HTERT RPE-1 (cell line): ENCODE data around the gene AMELX.

ENCODE experiments used
- in situ Hi-C: fragments of 300-500 bp; cut with MboI; formaldehyde crosslinking; loops from 4 replicates; pipeline ENCODE4 v1.14.3; 2020; ENCODE audit warnings: low sequenced_read_pairs

Gene AMELX

DNA sequence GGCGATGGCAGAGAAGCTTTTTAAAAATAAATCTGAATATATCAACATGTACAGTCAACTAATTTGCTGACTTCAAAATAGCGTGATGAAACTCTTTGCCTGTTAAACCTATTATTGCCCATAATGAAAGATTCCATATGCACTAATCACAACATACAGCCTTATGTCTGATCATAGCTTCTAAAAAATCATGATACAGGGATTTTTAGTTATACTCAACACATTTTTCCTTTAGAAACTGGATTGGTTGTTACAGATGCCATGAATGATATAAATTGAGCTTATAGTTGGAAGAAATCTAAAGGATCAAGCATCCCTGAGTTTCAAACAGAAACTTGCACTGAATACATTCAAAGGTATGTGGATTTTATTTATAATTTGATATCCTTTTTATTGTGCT is at the start of gene AMELX:
Gene AMELX, plus strand, starts transcription at position 301 of the 400 bp plus-strand sequence. CDS start 1,376 bp downstream, outside the sequence.
- in situ Hi-C loops, result no loop called here

DNA sequence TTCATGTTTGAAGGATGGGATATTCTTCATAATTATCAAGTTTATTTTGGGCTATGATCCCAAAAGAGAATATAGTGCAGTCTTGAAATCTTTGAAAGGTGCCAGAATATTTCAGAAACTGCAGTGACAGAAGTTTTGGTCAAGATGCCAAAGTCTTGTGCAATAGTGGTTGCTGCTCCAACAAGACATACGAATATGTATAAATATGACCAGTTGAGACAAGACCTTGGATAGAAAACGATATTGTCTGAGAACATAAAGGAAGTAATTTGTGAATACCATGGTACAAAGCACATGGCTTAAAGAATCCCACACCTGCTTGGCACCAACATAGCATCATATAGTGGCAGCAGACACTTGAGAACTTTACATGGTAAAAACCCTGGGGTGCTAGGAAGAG is 48.6 kb upstream of the AMELX start:
- in situ Hi-C loops, result no loop called here

DNA sequence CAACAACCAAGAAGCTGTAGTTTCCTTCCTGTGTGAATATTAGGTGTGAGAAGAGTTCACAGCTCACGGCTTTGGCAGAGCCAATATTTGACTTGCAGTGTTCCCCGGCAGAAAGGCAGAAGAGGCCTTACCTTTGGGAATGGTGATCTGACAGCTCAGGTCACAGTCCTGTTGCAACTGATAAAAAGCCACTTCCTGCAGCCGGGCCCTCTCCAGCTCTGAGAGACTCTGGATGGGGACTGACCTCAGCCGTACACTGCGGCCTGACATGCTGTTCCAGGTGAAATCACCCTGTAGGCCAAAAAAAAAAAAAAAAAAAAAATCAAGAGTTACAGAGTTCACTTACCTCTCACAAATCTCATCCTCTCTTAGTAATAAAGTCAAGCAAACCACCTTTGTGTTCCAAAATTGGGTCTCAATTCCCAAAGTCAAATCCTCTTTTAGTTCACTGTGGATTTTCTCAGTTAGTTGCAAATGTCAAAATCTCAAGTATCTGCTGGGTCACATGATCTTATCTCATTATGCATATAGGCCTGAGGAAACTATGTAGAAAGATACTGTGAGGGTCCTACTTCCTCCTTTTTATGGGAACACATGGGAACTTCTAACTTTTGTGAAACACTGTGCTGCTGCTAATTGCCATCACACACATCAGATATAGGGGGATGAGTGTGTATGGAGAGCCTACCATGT is 38.6 kb upstream of the AMELX start:
- in situ Hi-C loops, result no loop called here

DNA sequence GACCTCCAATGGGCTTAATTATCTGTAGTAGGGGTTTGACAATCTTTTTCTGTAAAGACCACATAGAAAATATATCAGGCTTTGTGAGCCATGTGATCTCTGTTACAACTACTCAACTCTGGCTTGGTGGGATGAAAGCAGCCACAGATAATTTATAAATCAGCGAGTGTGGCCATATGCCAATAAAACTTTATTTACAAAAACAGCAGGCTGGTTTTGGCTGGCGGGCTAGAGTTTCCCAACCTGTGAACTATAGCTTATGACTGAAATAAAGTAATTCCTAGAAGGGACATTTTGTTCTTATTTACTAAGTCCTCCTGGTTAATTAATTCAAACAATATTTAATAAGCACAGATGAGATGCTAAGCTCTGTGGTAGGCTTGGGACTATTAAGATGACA is 35.9 kb upstream of the AMELX start:
- in situ Hi-C loops, result no loop called here

DNA sequence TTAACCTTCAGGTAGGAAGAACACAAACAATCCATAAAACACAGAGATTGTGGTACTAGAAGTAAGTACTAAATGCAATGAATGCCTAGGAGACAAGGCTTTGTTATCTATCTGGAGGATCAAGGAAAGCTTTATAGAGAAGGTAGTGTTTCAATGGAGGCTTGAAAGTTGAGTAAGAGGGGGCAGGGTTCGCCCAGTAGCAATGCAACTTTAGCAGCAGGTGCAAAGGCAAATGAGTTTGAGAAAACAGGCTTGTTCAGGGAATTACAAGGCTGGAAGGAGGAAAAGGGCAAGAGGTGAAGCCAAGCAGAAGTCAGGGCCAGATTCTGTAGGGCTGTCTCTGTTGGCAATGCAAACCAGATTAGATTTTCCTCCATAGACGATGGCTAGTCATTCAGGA is 35.5 kb upstream of the AMELX start:
- in situ Hi-C loops, result no loop called here

DNA sequence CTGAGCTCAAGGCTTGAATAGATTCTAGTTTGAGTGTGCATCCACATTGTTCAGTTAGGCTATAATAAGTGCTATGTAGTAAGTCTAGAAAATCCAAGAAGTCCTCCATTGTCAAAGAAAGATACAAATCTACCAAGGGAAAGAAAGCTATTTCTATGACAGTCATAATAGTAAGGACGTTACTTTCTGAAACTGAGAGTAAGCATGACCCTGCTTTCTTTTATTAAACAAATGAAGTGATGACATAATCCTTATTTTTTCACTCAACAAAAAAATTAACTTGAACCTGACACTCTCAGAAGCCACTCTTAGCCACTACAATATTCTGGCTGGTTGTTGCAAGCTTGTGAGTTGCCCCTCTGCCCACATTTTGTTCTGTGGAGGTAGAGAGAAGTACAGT is 33.8 kb upstream of the AMELX start:
- in situ Hi-C loops, result no loop called here

DNA sequence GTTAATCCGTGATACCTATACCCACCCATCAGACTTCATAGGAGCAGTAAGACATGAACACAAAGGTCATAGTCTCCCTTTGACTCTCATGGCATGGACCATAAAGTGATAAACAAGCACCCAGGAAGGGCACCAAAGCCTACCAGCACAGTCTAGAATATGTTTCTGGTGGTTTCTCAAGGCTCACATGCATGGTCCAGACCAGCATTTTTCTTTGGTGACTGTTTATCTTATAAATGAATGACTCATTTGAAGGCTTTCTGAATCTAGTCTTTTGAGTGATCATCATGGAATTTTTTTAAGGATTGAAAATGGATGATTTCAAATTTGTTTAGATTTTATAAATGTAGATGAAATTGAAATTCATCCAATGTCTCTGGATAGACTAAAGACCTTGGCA is 32.0 kb upstream of the AMELX start:
- in situ Hi-C loops, result no loop called here

DNA sequence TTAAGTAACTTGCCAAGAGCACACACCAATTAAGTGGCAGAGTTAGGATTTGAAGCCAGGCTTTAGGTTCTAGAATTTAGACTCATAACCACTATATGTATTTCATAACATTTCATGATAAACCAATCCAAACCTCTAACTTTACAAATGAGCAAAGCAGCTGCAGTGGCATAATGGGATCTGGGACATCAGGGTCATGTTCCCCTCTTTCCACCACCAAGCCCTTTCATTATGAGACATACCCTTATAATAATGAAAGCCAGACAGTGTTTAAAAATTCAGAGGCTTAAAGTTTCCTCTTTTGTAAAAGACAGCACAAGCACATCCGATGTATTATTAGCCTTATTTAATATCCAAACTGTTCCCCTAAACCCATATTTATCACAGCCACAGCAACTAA is 28.3 kb upstream of the AMELX start:
- in situ Hi-C loops, result no loop called here

DNA sequence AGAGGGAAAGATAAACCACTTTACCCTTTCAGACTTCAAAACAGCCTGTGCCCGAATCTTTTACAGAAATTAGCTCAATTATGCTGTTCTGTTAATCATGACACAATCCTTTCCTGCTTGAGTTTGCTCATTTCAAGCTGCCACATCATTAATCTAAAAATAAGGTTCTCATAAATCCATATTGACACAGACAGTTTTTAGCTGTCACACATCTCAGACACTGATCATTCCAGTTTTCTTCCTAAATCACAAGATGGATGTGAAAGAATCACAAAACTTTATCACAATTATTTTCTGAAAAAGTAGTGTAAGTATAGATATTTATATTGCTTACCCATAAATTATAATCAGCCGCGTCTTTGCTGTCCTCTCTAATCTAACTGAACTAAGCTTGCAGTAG is 27.9 kb upstream of the AMELX start:
- in situ Hi-C loops, result no loop called here

DNA sequence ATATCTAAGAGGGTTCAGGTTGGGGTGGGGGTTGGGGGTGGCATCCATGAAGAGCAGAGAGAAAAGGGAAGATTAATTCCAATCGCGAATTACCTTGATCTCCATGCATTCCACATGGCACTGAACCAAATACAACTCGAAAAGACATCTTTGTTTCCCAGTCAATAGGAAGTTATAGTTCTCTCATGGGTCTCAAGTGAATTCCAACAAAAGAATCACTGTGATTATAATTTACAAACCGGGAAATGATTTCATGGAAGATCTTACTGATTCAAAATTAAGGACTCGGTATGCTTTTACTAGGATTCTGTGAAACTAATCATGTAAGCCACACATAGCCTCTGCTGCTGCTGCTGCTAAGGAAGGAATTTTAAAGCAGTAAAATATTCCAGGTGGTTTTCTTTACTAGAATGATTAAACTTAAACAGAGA is 26.6 kb upstream of the AMELX start:
- in situ Hi-C loops, result no loop called here

DNA sequence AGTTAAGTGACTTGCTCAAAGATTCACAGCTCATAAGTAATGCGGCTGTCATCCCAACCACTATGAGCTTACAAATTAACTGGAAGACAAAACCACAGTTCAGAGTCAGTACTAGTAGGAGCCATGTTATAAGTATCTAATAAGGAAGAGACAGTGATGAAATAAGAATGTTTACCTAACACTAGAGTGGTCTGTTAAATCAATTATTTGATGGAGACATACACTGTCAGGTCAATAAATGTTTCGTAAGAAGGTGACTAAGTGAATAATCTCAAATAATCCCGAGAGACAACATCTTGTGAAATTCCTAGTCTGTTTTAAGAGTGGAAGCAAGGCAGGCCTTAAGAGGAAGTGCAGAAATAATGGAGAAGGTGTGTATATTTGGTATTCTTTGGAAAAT is 25.8 kb upstream of the AMELX start:
- in situ Hi-C loops, result no loop called here

DNA sequence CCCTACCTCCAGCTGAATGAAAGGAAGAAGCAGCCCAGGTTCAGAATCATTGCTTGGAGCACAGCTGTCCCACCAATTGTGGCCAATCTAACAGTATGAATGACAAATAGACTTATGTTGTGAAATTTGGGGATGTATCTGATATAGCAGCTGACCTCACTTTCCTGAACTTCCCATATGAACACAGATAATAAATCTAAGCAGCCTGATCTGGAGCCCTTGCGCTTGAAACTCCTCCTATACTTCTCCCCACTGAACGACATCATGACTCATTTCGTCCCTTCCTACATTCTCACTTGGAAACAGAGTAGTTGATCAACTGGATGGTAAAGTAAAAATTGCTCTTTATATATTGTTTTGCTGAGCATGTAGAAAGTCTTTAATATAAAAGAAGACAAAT is 24.2 kb upstream of the AMELX start:
- in situ Hi-C loops, result no loop called here

DNA sequence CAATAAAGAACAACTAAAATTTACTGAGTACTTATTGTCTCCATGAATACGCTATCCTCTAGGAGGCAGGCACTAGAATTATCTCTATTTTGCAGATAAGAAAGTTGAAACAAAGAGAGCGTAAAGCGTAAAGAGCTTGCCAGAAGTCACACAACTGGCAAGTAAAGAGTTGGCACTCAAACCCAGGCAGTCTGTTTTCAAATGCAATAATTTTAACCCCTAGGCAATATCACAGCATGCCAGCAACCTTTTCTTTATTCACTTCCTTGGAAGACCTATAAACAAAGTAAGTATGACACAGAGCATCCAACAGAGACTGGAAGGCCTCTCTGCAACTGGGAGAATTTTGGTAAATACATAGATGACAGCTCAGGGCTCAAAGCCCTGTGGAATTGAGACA is 23.2 kb upstream of the AMELX start:
- in situ Hi-C loops, result no loop called here

DNA sequence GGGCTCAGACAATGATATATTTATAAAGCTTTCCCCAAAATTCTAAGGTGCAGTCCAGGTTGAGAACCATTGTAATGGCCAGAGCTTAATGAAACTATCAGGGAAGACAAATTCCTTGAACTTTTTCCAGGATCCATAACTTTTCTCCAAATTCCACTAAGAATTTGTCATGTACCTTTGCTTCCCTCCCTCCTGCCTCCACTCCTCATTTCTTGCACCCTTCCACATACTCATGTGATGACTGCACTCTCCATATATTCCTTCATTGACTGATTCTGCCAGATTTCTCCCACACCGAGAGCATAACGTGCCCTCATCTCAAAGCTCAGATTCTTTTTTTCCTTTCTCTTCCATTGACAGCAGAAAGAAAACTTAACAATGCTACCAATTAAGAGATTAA is 20.9 kb upstream of the AMELX start:
- in situ Hi-C loops, result no loop called here

DNA sequence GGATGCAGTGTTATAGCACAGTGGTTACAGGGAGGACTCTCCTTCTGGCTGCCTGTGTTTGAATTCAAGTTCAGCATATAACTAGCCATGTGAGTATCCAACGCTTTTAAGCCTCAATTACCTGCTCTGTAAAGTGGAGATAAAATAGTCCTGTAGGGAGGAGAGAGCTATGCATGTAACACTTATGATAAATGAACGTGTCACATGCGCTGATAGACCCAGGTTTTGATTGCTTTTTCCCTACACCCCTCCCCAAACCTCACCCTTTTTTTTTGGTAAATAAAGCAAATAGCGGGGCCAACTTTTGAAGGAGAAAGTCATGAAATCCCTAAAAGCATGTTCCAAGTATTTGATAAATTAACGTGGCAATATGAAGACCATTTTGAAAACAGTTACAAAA is 20.4 kb upstream of the AMELX start:
- in situ Hi-C loops, result no loop called here

DNA sequence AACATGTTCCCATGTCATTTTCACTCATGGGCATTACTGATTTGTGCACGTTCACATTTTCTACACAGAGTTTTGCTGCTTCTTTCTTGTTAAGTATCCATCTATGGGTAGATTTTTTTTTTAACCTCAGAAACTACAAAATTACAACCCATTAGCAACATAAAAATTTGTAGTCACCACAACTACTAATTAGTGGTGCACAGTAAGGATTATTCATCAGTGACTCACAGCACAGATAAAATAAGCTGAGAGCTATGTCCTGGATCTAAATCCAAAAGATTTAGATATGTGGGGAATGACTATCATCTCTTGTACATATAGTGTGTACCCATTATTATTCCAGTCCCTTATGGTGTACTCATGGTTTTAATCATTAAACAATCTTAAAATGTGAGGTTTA is 19.7 kb upstream of the AMELX start:
- in situ Hi-C loops, result no loop called here

DNA sequence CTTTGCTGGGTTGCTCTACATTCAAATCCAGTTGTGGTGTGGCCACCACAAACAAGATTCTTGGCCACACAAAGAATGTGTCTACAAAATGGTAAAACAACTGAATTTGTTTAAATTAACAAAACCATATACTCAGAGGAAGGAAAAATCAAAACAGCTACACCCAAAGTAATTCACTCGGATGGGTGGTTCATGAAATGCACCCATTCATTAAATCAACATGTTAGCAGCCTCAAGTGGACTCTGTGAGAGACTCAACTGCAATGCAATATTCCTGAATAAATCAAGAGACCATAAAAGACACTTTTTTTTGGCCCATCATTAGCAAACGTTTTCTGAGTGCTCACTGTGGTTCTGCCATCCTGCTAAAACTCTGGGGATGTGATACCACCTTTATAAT is 11.2 kb upstream of the AMELX start:
- in situ Hi-C loops, result no loop called here

DNA sequence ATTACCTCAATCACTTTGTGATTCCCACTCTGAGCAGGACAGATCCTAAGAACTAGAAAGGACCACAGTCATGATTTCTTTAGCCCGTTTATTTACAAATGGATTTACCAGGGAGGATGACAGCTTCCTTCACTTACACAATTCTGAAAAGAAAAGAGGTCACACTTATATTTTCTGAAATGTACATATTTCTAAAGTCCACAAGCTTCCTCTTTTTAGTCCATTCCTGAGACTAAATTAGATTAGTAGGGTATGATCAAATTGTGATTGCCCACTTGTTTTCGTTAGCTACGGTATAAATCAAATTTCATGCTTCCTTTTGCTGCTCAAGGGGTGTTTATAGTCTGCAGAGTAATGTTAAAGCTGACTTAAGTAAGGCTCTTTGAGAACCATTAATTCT is 7.6 kb upstream of the AMELX start:
- in situ Hi-C loops, result no loop called here

DNA sequence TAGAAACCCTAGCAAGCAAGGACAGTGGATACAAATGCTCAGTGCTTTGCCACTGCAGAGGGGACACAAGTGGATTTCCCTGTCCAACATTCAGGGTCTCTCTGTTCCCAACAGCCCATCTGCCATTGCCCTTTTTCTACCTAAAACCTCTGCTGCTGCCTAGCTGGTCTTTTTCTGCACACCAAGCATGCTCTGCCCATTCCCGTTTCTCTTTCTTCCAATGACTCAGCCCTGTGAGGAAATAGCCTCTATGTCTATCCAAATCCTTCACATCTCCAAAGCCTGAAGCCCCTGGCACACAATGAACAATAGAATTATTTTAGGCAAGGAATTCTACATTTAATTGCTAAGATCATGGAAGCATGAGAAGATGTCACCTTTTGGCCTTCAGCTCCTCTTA is 5.7 kb upstream of the AMELX start:
- in situ Hi-C loops, result no loop called here

DNA sequence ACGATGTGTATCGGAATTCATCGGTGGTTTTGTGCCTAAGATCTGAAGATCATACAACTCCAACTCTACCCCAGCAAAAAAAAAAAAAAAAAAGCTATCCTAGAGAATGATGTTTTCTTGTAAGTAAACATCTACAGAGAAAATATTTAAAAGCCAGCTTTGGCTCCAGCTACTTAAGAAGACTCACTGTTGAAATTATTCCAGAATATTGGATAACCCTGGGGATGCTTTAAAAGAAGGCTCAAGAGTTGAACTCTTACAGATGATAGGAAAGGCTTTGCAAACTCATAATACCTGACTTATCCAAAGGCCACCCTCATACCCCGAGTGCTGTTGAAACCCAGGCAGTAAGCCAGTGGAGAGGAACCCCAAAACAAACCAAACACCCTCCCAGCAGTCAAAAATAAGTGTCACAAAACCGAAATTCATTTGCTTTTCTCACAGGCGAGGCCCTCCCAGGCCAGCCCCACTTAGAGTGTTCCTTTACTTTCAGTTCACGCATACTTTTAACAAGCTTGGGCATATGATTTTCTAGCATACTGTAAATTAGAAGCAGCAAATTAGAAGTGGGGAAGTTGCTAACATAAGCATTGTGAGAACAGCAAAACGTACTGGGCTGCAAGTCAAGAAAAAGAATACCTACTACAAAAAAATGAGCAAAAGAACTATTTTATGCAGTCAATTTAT is 2.7 kb upstream of the AMELX start:
- in situ Hi-C loops, result no loop called here

DNA sequence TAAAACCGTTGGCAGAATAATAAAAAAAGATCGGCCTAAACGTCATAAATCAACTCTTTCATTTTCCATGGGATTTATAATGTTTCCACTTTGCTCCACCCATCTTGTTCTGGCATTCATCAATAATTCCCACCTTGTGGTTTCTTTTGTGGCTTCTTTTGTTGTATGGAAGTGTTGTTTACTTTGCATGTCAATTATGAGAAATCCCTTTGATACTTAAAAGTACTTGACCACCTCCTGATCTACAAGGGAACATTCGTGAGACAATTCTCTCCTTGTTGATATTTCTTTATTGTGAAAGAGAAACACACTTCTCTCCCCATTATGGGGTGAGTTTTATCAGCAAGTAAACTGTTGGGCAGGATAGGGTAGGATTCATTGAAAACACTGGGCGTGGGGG is 2.8 kb downstream of the AMELX start:
- in situ Hi-C loops, result no loop called here

DNA sequence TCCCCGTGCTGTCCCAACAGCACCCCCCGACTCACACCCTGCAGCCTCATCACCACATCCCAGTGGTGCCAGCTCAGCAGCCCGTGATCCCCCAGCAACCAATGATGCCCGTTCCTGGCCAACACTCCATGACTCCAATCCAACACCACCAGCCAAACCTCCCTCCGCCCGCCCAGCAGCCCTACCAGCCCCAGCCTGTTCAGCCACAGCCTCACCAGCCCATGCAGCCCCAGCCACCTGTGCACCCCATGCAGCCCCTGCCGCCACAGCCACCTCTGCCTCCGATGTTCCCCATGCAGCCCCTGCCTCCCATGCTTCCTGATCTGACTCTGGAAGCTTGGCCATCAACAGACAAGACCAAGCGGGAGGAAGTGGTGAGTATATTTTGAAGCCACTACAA is 5.4 kb downstream of the AMELX start:
- in situ Hi-C loops, result no loop called here

DNA sequence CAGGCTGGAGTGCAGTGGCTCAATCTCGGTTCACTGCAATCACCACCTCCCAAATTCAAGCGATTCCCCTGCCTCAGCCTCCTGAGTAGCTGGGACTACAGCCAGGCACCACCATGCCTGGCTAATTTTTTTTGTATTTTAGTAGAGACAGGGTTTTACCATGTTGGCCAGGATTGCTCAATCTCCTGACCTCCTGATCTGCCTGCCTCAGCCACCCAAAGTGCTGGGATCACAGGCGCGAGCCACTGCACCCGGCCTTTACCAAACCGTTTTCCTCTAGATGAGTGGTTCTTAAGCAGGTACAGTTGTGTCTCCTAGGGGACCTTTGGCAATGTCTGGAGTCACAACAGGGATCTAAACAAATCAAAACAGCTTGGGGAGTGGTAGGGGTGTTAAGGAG is 11.6 kb downstream of the AMELX start:
- in situ Hi-C loops, result no loop called here
